Parathyroid adenoma (tissue), 2 donors: Measurements from ENCODE around the gene BHLHE40.
A peak's percentile ranks its signal among the peaks of the same experiment; 100 is the strongest.

Experiments used
- H2AFZ ChIP-seq: fragments of 300-600 bp; sonication (generic); one replicate; pipeline ENCODE4 v1.7.0; 2017; ENCODE audit warnings: antibody characterized with exemption, mild to moderate bottlenecking
- H3K27ac ChIP-seq: fragments of 300-600 bp; sonication (generic); one replicate; pipeline ENCODE4 v1.7.0; 2017
- H3K27me3 ChIP-seq: fragments of 300-600 bp; sonication (generic); one replicate; pipeline ENCODE4 v1.7.0; 2017; ENCODE audit warnings: low read length; ENCODE audit not compliant: control insufficient read depth, insufficient read depth
- H3K36me3 ChIP-seq: fragments of 300-600 bp; sonication (generic); one replicate; pipeline ENCODE4 v1.7.0; 2017; ENCODE audit warnings: low read length; ENCODE audit not compliant: control insufficient read depth, insufficient read depth
- H3K4me1 ChIP-seq: fragments of 300-600 bp; sonication (generic); one replicate; pipeline ENCODE4 v1.7.0; 2017; ENCODE audit warnings: control low read depth
- H3K4me2 ChIP-seq: fragments of 300-600 bp; sonication (generic); one replicate; pipeline ENCODE4 v1.7.0; 2017; ENCODE audit warnings: low read length
- H3K4me3 ChIP-seq: fragments of 300-600 bp; sonication (generic); one replicate; pipeline ENCODE4 v1.7.0; 2017; ENCODE audit warnings: low read depth, low read length
- H3K79me2 ChIP-seq: fragments of 300-600 bp; sonication (generic); one replicate; pipeline ENCODE4 v1.7.0; 2017; ENCODE audit warnings: control low read depth
- H3K9ac ChIP-seq: fragments of 300-600 bp; sonication (generic); one replicate; pipeline ENCODE4 v1.7.0; 2017; ENCODE audit warnings: mild to moderate bottlenecking
- H3K9me3 ChIP-seq: fragments of 300-600 bp; sonication (generic); one replicate; pipeline ENCODE4 v1.7.0; 2017; ENCODE audit warnings: low read length; ENCODE audit not compliant: control insufficient read depth
- TF ChIP-seq, protein P1 (sequence below): fragments of 300-600 bp; sonication (generic); IDR thresholded peaks from one replicate; pipeline ENCODE4 v1.7.0; 2017; ENCODE audit warnings: antibody characterized with exemption, mild to moderate bottlenecking
- donor health status: primary hyperparathyroidism.

BHLHE40 gene

DNA sequence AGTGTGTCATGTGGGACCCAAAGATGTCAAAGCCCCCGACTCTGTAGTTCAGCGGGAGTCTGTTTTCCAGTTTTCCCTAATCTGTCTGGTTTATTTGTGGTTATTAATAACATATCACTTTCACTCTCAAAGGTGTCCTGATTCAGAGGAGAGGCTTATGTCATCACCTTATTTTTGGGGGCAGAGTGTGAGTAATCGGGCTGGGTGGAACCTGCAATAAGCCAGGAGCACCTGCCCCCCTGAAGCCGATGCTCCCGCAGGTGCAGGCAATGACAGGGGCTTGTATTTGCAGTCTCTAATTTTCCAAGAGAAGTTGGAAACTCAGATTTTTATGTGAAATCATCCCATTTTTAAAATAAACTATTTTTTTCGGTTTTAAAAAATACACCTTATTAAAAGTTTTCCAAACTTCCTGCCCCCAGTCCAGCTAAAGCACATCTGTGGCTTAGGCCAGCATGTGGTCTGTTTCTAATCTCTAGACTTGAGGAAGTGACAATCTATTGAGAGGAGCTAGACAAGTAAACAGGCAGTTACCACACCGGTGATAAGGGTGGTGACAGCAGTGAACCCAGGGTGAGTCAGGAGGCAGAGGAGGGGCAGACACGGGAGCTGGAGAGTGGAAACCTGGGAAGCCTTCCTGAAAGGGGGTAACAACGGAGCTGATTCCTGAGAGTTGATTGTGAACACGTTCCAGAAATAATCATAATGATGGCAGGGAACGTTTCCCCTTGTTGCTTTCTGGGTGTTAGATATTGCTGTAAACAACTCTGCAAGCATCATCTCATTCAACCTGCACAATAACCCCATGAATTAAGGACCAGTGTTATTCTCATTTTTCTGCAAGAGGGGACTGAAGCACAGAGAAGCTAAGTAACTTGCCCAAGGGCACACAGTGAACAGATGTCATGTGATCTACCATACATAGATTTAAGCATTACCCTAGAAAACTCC lies 37.2 kb downstream of the BHLHE40 start:
- Histone ChIP-seq H3K36me3 (no peaks in the 10 kb centered on the region), H3K4me2 (no peak overlapping the region), H3K9ac (no peak overlapping the region), H3K27ac (no peak overlapping the region), H3K4me3 (no peak overlapping the region), H3K4me1 (peaks cover 4% of the 10 kb centered on the region), H3K27me3 (no peaks in the 10 kb centered on the region), H3K9me3 (no peaks in the 10 kb centered on the region), H3K79me2 (no peaks in the 10 kb centered on the region), H2AFZ (peak overlapping the region; percentile 24)
- TF ChIP-seq, protein P1, sequence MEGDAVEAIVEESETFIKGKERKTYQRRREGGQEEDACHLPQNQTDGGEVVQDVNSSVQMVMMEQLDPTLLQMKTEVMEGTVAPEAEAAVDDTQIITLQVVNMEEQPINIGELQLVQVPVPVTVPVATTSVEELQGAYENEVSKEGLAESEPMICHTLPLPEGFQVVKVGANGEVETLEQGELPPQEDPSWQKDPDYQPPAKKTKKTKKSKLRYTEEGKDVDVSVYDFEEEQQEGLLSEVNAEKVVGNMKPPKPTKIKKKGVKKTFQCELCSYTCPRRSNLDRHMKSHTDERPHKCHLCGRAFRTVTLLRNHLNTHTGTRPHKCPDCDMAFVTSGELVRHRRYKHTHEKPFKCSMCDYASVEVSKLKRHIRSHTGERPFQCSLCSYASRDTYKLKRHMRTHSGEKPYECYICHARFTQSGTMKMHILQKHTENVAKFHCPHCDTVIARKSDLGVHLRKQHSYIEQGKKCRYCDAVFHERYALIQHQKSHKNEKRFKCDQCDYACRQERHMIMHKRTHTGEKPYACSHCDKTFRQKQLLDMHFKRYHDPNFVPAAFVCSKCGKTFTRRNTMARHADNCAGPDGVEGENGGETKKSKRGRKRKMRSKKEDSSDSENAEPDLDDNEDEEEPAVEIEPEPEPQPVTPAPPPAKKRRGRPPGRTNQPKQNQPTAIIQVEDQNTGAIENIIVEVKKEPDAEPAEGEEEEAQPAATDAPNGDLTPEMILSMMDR = no peak

DNA sequence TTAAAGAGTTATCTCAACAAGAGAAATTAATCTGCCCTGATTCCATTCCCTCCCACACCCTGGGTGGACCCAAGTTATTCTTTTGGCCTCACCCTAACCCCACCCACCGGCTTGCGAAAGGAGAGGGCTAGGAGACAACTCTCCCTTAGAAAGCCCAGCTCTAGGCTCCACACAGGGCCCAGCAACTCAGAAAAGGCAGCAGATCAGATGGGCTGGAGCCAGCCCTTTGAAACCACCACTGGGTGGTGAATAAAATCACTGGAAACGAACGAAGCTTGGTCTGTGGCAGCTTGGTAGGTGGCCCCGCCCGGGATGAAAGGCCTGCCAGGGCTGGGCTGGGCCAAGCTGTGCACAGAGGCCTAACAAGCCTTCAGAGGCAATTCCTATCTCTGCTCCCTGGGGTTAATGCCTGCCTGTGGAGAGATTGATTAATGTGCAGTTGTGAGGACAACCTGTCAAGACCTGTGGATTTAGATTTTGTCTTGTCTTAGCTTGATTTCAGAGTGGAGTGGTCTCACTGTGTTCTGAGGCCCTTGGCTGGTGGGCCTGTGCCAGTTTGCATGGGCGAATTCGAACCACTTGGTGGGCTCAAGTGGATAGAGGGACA lies 38.8 kb downstream of the BHLHE40 start:
- H3K4me3 ChIP-seq = no peak overlapping the region
- H3K79me2 ChIP-seq = no peaks in the 10 kb centered on the region
- no peaks in the 10 kb centered on the region for H3K27me3 ChIP-seq
- H3K9ac ChIP-seq = no peak overlapping the region
- no peak overlapping the region for H3K4me2 ChIP-seq
- no peaks in the 10 kb centered on the region for H3K9me3 ChIP-seq
- H3K27ac ChIP-seq = no peak overlapping the region
- TF ChIP-seq, protein P1 = no peak
- H2AFZ ChIP-seq = peak overlapping the region; percentile 3
- peaks cover 4% of the 10 kb centered on the region for H3K4me1 ChIP-seq
- H3K36me3 ChIP-seq = no peaks in the 10 kb centered on the region

DNA sequence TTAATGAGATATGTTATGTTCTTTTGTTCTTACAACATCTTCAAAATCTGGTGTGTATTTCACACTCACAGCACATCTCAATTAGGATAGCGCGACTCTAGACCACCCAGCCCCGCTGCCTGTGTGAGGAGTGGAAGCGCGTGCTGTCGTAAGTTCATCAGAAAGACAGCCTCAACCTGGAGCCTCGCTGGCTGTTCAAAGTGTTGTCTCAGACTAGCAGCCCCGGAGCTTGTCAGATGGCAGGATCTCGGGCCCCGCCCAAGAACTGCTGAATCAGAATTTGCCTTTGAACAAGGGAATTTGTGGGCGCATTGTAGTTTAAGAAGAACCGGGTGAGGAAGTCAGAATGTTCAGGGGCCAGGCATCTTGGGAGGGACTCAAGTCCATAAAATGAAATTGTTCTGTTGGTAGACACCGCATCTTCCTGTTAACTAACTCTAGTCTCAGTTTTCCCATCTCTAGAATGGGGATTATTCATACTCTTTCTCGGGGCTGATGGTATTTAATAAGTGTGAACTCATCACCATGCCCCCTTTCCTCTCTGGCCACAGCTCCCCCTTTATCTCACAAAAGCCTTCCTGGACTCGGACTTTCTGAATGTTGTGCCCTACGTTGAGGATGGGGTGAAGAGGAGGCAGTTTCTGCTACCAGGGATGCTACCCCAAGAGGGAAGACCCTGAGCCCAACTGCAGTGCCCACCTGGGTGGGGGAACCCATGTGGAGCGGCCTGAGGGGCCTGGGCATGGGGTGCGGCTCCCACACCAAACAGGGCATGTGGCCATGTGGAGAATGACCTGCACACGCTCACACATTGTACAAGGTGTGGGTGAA lies 40.4 kb downstream of the BHLHE40 start:
- peaks cover 4% of the 10 kb centered on the region for H3K4me1 ChIP-seq
- H3K27ac ChIP-seq = no peak overlapping the region
- no peaks in the 10 kb centered on the region for H3K9me3 ChIP-seq

DNA sequence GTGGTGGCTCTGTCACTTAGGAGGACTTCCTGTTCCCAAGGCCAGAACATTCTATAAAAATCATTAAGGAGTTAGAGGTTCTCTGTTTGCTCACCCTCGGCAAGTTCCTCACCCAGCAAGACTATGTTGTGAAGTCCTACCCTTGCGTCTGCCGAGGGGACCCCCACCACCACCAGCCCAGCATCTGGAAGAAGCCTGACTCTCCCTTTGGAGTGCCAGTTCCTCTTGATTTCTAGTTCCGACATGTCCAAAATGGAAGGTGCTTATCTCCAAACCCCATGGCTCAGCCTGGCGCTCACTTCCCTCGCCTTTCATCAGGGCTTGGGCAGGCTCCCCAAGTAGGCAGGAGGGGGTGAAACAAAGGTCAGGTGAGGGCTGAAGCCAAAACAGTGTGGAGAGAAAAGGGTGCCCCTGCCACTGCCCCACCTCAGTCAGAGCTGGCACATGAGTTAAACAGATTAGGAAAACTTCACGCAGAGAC lies 41.0 kb downstream of the BHLHE40 start:
- Histone ChIP-seq H3K27me3 (no peaks in the 10 kb centered on the region), H2AFZ (no peak overlapping the region), H3K4me3 (no peak overlapping the region), H3K27ac (no peak overlapping the region), H3K9me3 (no peaks in the 10 kb centered on the region), H3K4me1 (peaks cover 4% of the 10 kb centered on the region), H3K4me2 (no peak overlapping the region), H3K36me3 (no peaks in the 10 kb centered on the region), H3K79me2 (no peaks in the 10 kb centered on the region), H3K9ac (no peak overlapping the region)
- TF ChIP-seq, protein P1 = no peak

More for the DNA sequence above, 40.4 kb downstream of the BHLHE40 start:
- Histone ChIP-seq H3K79me2 (no peaks in the 10 kb centered on the region), H3K36me3 (no peaks in the 10 kb centered on the region), H3K4me2 (no peak overlapping the region), H3K4me3 (no peak overlapping the region), H3K27me3 (no peaks in the 10 kb centered on the region), H2AFZ (no peak overlapping the region), H3K9ac (no peak overlapping the region)
- TF ChIP-seq, protein P1 = no peak
